PC-9 (cell line): ENCODE data around the gene CHRNA7.

Source experiments
- EZH2 ChIP-seq: fragments of 200-600 bp; sonication (generic); IDR thresholded peaks from 2 replicates; pipeline ENCODE4 v1.8.0; 2017; ENCODE audit warnings: antibody characterized with exemption, low read depth
- TF ChIP-seq, protein P1 (sequence below): fragments of 200-600 bp; sonication (generic); conservative IDR thresholded peaks from 2 replicates; pipeline ENCODE4 v1.6.1; 2017; ENCODE audit warnings: mixed run types, antibody characterized with exemption, mild to moderate bottlenecking, moderate library complexity

DNA sequence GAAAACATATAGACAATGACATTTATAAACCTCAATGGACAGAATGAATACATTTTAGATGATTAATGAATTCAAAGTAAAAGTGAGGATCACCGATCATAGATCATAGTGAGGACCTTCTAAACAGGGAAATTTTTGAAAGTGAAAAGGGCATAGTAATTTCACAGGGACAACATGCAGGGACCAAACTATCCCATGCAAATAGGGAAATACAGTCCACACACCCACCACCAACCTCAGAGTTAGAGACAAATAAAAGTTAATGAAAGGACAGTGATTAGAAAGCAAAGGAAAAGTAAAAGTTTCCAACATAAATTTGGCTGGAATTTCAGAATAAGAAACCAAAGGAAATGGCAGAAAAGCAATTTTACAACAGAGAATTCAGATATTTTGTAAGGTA, 15.4 kb upstream of the CHRNA7 start:
- TF ChIP-seq, protein P1, sequence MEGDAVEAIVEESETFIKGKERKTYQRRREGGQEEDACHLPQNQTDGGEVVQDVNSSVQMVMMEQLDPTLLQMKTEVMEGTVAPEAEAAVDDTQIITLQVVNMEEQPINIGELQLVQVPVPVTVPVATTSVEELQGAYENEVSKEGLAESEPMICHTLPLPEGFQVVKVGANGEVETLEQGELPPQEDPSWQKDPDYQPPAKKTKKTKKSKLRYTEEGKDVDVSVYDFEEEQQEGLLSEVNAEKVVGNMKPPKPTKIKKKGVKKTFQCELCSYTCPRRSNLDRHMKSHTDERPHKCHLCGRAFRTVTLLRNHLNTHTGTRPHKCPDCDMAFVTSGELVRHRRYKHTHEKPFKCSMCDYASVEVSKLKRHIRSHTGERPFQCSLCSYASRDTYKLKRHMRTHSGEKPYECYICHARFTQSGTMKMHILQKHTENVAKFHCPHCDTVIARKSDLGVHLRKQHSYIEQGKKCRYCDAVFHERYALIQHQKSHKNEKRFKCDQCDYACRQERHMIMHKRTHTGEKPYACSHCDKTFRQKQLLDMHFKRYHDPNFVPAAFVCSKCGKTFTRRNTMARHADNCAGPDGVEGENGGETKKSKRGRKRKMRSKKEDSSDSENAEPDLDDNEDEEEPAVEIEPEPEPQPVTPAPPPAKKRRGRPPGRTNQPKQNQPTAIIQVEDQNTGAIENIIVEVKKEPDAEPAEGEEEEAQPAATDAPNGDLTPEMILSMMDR: no peak
- TF ChIP-seq EZH2: no peak
